D721Med (cell line): Measurements from ENCODE around the gene TIE1.

Experiments
- DNase-seq: peaks from one replicate; pipeline ENCODE4 v3.0.0; 2011; ENCODE audit warnings: low spot score; ENCODE audit not compliant: insufficient read length
- FAIRE-seq: peaks from 2 replicates; lab custom pipeline; 2011; peaks lifted over from hg19 to GRCh38; lab: Jason Lieb, UNC
- CTCF ChIP-seq: IDR thresholded peaks from 2 replicates; pipeline ENCODE4 v1.5.1; 2012; ENCODE audit warnings: mild to moderate bottlenecking, control low read depth; ENCODE audit not compliant: insufficient read depth; ENCODE audit errors: missing control alignments

Gene TIE1

GRCh38 chr1:43338001-43338400, 37.2 kb downstream of the TIE1 start:
- TF ChIP-seq CTCF, result no peak
- DNase-seq (no peak), FAIRE-seq (no peak)

DNA sequence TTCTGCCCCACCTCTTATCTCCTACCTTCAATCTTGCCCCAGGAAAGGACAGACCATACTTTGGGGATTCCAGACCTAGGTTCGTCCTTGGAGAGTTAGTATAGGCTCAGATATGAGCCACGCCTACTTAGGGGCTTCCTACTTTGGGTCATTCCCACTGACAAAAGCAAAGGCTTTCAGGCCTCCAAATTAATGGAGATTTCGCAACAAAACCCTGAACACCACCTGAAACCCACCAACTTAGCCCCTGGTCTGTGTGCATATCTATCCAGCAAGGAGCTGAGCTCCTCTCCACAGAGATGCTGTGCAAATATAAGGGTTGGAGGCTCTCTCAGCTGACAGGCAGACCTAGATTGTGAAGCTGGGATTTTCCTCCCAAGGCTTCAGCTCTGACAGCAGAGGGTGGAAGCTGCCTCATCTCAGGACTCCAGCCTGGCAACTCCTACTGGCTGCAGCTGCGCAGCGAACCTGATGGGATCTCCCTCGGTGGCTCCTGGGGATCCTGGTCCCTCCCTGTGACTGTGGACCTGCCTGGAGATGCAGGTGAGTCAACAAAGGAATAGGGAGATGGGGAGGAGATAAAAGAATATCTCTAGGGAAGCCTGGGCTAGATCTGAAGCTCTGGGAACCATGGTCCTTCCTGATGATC, 38.9 kb downstream of the TIE1 start:
- DNase-seq (no peak), FAIRE-seq (no peak)
- TF ChIP-seq CTCF, result no peak

DNA sequence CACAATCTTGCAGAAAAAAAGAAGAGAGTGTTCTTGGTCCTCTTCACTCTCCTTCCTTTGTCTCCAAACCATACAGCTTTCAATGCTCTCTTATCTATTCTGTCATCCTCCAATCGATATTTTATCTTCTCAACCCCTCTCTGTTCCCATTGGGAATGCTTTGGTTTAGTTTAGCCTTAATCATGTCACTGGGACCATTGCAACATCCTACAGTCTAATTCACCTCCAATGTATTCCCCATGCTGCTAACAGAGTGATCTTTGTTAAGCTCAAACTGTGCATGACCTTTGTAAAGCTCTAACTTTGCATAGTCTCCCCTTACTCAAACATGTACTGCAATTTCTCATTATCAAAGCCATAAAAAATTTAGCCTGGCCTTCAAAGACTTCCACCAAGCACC, 39.8 kb downstream of the TIE1 start:
- no peak for TF ChIP-seq CTCF
- FAIRE-seq, result no peak
- DNase-seq, result no peak

- FAIRE-seq (no peak), DNase-seq (no peak)
- TF ChIP-seq CTCF, result no peak
Measured at GRCh38 chr1:43344267-43344850, 43.6 kb downstream of the TIE1 start.

GRCh38 chr1:43345120-43345519, 44.3 kb downstream of the TIE1 start:
- no peak for FAIRE-seq
- no peak for TF ChIP-seq CTCF
- no peak for DNase-seq

GRCh38 chr1:43346636-43347035, 45.9 kb downstream of the TIE1 start:
- FAIRE-seq, result no peak
- TF ChIP-seq CTCF, result no peak
- DNase-seq, result no peak

DNA sequence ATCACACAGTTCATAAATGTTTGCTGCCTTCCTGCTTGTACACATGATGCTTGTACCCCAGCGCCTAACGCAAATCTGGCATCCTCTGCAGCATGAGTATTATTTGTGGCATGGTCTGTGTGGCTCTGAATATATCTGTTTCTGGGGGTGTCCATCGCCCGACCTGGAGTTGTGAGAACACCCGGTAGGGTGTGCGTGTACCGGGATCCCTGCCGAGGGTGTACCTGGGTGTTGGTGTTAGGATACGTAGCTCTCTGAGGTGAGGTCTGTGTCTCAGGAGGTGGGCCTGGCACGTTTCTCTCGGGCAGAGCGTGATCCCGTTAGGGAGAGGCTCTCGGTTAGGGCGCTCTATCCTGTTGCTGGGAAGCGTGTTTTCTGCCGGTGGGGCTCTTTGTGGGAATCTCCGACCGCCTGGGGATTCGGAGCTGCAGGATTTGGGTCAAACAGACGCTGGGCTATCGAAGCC, 47.6 kb downstream of the TIE1 start:
- DNase-seq, result no peak
- no peak for TF ChIP-seq CTCF
- FAIRE-seq, result no peak
